HL-60/S4 (cell line): ENCODE measurements around the gene SEC14L1.
"Not testable (repeated sequence)": the region's sequence is repeated elsewhere in the genome, so short reads cannot be mapped to it uniquely, and the experiment has no call there.

Experiments
- in situ Hi-C: fragments of 300-500 bp; cut with MboI; formaldehyde crosslinking; loops from 2 replicates; pipeline ENCODE4 v1.14.3; 2022; ENCODE audit warnings: low sequenced_read_pairs

Gene SEC14L1

DNA sequence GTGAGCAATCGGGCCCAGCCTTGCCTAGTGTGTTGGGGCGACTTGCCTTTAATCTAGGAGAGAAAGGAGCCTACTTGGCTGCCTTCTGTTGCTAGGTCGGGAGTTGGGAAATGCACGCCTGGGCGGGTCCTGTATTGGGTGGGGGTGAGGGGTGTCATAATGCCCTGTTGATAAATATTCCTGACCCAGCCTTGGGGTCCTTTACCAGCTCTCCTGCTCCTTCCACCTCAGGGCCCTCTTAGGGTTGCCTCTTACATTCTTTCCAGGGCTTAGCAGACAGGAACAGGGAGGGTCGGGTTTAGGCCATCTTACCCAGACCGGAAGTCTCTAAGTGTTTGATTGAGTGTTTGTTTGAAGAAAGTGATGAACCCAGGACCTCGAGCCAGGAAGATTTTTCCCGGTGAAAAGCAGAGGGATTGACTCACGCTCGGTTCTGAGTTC lies 112.9 kb downstream of the SEC14L1 start:
- in situ Hi-C loops, result no loop called here

DNA sequence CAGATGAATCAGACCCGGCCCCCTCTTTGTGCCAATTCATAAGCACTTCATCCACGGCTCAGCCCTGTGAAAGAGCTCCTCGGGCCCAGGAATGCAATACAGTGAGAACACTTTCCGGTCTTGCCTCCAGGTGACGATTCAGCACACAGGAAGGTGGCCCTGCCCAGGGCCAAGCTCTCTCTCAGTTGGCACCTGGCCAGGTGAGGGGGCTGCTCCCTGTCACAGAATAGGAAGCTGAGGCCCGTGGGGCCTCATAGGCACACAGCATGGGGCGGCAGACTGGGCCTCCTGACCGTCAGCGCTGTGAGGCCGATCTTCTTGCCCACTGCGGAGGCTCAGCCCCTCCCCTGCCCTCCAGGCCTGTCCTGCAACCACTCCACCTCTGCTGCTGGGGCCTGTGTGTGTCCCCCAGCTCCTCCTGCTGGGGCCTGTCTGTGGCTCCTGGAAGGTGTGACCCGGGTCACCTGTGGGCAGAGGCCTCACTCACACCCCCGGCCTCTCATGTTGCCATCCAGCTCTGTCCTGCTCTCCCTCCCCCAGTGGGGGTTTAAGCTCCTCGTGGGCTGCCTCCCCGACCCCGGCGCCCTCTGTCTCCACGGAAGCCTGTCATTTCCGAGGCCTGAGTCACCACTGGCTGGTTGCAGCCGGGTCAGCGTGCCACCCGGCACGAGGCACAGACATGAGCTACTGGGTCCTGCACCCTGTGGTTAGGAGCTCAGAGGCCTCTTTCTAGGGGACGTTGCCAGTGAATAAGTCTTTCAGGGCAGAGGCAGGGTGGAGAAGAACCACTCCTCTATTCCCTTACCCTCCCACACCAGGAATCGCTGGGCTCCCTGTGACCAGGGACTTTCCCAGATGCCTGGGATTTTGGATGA lies 114.4 kb downstream of the SEC14L1 start:
- in situ Hi-C loops, result no loop called here

DNA sequence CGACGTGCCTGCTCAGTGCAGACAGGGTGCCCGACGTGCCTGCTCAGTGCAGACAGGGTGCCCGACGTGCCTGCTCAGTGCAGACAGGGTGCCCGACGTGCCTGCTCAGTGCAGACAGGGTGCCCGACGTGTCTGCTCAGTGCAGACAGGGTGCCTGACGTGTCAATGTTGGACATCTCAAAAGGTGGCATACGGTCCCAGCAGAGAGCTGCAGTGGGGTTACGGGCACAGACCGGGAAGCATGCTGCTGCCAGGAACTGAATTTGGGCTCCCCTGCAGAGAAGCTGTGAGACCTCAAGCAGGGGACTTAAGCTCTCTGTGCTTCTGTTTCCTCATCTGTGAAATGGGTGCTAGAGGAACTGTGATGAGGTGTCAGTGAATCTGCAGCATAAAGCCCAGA lies 115.2 kb downstream of the SEC14L1 start:
- in situ Hi-C loops, result not testable (repeated sequence)

DNA sequence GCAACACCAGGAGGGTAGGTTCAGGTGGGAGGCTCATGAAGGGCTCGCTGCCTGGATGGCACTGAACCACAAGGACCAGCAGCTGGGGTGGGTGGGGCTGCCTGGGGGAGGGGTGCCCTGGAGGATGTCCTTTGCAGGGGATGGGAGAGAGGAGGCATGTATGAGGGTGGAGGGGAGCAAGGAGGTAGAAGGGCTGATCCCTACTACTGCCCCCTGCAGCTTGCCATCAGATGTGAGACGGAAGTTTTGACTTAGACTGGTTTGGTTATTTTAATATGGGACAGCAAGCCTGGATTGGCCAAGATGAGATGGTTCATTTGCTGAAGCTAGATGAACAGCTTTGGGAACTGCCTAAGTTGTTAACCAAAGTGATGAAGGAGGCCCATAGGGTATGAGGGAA lies 115.9 kb downstream of the SEC14L1 start:
- in situ Hi-C loops, result no loop called here

DNA sequence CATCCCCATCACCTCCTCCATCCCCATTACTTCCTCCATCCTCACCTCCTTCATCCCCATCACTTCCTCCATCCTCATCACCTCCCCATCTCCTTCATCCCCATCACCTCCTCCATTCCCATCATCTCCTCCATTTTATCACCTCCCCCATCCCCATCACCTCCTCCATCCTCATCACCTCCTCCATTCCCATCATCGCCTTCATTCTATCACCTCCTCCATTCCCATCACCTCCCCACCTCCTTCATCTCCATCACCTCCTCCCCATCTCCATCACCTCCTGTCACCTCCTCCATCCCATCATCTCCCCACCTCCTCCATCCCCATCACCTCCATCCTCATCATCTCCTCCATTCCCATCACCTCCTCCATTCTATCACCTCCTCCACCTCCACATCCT lies 116.4 kb downstream of the SEC14L1 start:
- in situ Hi-C loops, result no loop called here

DNA sequence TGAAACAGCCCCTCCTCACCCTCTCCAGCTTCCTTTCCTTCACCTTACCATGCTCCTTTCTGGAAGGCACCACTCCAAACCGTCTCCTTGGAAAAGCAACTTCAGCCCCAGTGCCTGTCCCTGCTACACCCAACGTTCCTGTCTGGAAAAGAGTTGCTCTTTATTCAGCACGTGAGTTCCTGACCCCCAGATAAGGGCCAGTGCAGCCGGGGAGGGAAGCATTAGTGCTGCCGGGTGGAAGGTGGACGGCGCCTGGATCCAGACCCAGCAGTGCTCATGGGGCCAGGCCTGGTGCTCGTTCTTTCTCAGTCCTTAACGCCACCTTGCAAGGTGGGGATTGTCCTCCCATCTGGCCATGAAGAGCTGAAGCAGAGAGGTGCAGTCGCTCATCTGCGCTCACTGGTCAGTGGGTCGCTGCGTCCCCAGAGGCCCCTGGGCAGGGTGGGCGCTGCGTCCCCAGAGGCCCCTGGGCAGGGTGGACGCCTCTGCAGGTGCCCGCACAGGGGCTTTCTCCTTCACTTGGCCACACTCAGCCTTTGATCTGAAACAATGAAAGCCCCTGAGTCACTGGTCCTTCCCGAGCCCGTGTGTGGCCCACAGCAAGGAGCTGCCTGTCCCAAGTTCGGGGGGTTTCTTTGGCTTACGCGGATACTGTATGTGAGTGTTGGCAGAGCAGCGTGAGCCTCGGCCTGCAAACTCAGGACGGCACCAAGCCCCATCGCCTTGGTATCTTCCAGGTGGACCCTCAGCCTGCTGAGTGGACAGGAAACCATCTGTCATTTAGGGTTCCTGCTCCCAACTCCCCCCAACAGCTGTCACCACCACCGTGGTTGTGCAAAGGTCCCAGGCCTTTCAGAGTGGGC lies 117.1 kb downstream of the SEC14L1 start:
- in situ Hi-C loops, result no loop called here

DNA sequence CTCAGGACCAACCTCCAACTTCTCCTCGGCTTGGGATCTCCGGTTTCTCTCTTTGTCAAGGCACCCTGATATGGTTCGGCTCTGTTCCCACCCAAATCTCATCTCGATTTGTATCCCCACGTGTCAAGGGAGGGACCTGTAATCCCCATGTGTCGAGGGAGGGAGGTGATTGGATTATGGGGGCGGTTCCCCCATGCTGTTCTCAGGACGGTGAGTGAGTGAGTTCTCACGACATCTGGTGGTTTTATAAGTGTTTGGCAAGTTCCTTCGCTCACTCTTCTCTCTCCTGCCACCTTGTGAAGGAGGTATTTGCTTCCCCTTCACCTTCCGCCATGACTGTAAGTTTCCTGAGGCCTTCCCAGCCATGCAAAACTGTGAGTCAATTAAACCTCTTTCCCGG lies 117.9 kb downstream of the SEC14L1 start:
- in situ Hi-C loops, result no loop called here

DNA sequence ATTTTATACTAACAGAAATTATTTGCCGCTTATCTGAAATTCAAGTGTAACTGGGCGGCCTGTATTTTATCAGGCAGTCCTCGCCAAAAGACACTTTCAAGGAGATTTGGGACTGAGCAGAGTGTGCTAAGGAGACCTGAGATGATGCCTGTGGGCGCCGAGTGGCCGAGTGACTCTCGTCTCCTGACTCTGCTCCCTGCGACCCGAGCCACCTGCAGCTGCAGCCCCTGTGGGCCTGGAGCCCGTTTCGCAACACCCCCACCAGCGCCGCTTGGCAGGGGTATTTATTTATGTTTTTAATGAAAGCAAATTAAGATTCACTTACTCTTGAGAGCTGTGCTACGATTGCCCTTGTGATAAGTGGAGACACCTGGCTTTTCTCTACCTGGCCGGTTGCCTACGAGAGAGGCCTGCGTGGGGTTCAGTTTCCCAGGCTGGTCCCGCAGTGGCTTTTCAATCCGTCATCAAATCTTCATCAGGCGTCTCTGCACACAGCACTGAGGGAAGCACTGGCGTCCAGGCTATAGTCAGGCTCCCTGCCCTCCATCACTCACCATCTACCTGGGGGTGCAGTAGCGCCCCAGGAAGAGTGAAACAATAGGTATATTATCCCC lies 124.0 kb downstream of the SEC14L1 start:
- in situ Hi-C loops, result no loop called here

DNA sequence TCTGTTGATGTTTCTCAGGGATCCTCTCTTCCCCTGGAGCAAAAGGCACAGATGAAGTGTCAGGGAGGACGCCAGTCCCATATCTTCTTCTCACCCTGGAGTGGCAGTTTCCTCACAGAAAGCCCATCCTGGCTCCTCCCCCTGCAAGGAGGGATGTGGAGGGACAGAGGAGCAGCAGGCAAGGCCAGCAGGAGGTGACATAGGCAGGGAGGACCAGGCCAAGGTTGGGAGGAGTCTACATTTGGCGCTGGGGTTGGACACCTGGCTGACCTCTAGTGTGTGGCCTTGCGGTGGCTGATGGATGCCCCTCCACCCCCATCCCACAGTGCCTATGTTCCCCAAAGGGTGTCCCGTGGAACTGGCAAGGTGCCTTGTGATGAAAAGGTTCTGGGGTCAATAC lies 125.4 kb downstream of the SEC14L1 start:
- in situ Hi-C loops, result no loop called here
